SK-N-SH treated with all-trans-retinoic acid at 6 μM for 48 hours (cell line): ENCODE measurements around the gene TAF1C.

Source experiments
- ATAC-seq: fragments of 200-7000 bp; cut with Tn5 transposase; 3 replicates; pipeline ENCODE4 v1.9.1; 2020; ENCODE audit warnings: mild to moderate bottlenecking, moderate library complexity
- BACH2 ChIP-seq: fragments of 250-450 bp; sonication (Bioruptor Pico); IDR thresholded peaks from 2 replicates; pipeline ENCODE4 v1.9.0; 2021; ENCODE audit warnings: mild to moderate bottlenecking, borderline replicate concordance

The TAF1C gene

GRCh38 chr16:84131117-84131516 lies 55.7 kb downstream of the TAF1C start:
- no peak for ATAC-seq
- TF ChIP-seq BACH2: no peak
